ENCODE data around the gene DDX39B.

Gene DDX39B

DNA sequence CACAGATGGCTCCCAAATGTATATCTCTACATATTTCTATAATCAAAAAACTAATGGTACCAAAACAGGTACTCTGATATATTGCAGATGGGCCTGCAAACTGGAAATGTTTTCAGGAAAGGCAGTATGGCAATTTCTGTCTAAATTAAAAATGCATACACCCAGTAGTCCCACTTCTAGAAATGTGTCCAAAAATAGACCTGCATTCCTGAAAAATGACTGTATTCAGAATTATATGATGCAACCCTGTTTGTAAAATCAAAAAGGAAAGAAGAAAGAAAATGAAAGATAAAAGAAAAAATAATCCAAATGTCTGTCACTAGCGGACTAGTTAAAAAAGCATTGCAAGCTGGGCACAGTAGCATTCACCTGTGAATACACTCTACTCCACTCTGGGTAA lies 56.7 kb downstream of the DDX39B start:
- DNase-seq (ENCODE audit: low read depth), result no peak

DNA sequence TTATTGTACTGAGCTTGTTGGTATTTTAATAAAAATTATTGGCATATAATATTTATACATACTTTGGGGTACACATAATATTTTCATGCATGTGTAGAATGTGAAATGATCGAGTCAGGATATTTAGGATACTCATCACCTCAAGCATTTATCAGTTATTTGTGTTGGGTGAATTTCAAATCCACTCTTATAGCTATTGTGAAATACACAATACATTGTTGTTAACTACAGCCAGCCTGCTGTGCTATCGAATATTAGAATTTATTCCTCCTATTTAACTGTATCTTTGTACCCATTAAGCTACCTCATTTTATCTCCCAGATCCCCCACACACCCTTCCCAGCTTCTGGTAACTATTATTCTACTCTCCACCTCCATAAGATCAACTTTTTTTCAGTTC lies 58.4 kb downstream of the DDX39B start:
- no peak for DNase-seq (ENCODE audit: low read depth)

DNA sequence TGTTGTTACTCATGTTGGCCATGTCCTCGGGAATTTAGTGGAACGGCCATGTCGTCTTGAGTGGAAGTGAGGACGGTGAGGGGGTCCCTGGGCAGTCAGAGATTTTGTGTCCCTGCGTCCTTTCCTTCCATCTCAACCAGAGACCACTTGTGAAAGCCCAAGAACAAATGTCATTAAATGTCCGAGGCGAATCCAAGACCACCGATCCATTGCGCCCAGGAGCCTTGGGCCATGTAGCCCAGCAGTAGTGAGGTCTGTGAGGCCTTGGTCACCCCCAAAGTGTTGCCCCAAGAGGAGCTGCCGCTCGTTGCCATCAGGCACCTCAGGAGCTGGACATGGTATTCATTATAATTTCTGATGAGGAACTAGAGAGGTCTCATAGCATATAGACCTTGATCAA lies 61.2 kb downstream of the DDX39B start:
- DNase-seq (ENCODE audit: low read depth), result no peak
